22Rv1 (cell line): Measurements from ENCODE around the gene OR4M1.
"Not testable (repeated sequence)": the region's sequence is repeated elsewhere in the genome, so short reads cannot be mapped to it uniquely, and the experiment has no call there.

Experiments
- CTCF ChIP-seq: fragments of 450-650 bp; IDR thresholded peaks from 2 replicates; pipeline ENCODE4 v1.5.1; 2017; ENCODE audit warnings: mild to moderate bottlenecking
- ZFX ChIP-seq: fragments of 450-650 bp; IDR thresholded peaks from 2 replicates; pipeline ENCODE4 v1.6.1; 2017; ENCODE audit warnings: antibody characterized with exemption, borderline replicate concordance

GRCh38 chr14:19803470-19803869 is 30.2 kb downstream of the OR4M1 start, which contains the start of gene OR4N2:
- not testable (repeated sequence) for TF ChIP-seq CTCF, ZFX
